T-helper 2 cell treated with Interferon-gamma antibody and Interleukin-4, amounts not matched to agents 5 μg/mL and 100 μg/mL, for 36 hours (primary cell): Measurements from ENCODE around the gene CACNA1C.

ENCODE experiments used
- DNase-seq: peaks from one replicate; pipeline ENCODE4 v3.0.0; 2021; ENCODE audit warnings: low spot score
- H3K27ac Mint-ChIP-seq: one replicate; pipeline ENCODE4 v1.8.0; 2021; ENCODE audit warnings: mild to moderate bottlenecking, mixed read lengths
- H3K27me3 Mint-ChIP-seq: one replicate; pipeline ENCODE4 v1.8.0; 2021; ENCODE audit warnings: low read depth, mixed read lengths
- H3K36me3 Mint-ChIP-seq: one replicate; pipeline ENCODE4 v1.8.0; 2021; ENCODE audit warnings: low read depth, mixed read lengths
- H3K4me1 Mint-ChIP-seq: one replicate; pipeline ENCODE4 v1.8.0; 2021; ENCODE audit warnings: low read depth, mixed read lengths
- H3K4me3 Mint-ChIP-seq: one replicate; pipeline ENCODE4 v1.8.0; 2022; ENCODE audit warnings: mild to moderate bottlenecking, moderate library complexity, mixed read lengths
- H3K9me3 Mint-ChIP-seq: one replicate; pipeline ENCODE4 v1.8.0; 2021; ENCODE audit warnings: mixed read lengths

CACNA1C gene

DNA sequence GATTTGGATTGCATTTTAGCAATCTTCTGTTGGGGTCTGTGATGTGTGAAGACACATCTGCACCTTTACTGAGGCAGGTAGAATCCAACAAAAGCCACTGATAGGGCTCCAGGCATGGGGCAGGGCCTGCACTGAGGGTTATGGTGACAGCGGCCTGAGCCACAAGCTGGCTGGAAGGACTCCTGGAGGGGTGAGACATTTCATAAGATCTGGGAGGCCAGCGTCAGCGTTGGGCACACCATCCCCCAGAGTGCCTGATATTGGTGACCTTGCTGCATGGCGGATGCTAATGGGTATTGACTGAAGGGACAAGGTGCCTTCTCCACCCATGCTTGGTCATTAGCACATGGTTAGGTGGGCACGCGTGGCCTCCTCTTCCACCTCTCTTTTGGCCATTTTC is 187.6 kb downstream of the CACNA1C start:
- H3K36me3 Mint-ChIP-seq = no peaks in the 10 kb centered on the region
- H3K9me3 Mint-ChIP-seq = no peaks in the 10 kb centered on the region
- no peaks in the 10 kb centered on the region for H3K27me3 Mint-ChIP-seq
- no peak overlapping the region for H3K27ac Mint-ChIP-seq
- no peak overlapping the region for H3K4me3 Mint-ChIP-seq
- peaks cover 2% of the 10 kb centered on the region for H3K4me1 Mint-ChIP-seq
- no peak for DNase-seq

DNA sequence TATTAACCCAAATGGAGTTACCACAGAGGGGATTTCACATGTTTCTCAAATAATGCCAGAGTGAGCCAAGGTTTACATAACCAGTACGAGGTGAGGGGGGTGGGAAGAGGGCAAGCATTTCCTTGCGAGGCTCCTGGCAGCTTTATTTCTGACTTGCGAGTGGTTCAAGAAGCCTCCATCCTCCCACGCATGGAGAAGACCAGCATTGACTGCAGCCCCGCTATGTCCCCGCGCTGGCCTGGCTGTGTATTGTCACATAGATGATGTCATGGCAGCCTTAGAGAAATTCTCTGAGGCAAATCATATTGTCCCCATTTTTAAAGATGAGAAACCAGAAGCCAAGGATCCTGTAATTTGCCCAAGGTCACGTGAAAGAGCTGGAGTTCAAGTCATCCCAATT is 188.2 kb downstream of the CACNA1C start:
- Mint-ChIP-seq H3K9me3 (no peaks in the 10 kb centered on the region), H3K4me3 (no peak overlapping the region), H3K36me3 (no peaks in the 10 kb centered on the region), H3K27ac (no peak overlapping the region), H3K27me3 (no peaks in the 10 kb centered on the region), H3K4me1 (peaks cover 2% of the 10 kb centered on the region)
- DNase-seq = no peak

DNA sequence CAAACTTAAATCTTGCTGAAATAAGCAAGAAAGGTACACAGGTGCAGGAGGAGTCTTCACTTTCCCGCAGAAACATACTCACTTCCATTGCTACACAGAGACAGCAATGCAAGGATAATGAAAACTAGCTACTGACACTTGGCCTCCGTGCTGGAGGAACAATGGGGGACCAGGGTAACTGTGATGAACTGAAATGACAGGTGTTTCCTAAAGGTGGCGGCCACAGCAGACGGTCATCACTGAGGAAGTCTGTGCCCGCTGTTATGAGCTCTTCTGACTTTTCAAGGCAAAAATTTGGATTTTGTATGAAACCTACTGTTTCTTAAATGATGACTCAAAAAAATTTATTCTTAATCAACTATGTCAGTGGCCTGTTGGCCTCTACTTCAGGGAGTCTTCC is 189.4 kb downstream of the CACNA1C start:
- H3K4me3 Mint-ChIP-seq = no peak overlapping the region
- H3K36me3 Mint-ChIP-seq = no peaks in the 10 kb centered on the region
- DNase-seq = no peak
- no peak overlapping the region for H3K27ac Mint-ChIP-seq
- H3K27me3 Mint-ChIP-seq = no peaks in the 10 kb centered on the region
- H3K4me1 Mint-ChIP-seq = peaks cover 2% of the 10 kb centered on the region
- no peaks in the 10 kb centered on the region for H3K9me3 Mint-ChIP-seq

DNA sequence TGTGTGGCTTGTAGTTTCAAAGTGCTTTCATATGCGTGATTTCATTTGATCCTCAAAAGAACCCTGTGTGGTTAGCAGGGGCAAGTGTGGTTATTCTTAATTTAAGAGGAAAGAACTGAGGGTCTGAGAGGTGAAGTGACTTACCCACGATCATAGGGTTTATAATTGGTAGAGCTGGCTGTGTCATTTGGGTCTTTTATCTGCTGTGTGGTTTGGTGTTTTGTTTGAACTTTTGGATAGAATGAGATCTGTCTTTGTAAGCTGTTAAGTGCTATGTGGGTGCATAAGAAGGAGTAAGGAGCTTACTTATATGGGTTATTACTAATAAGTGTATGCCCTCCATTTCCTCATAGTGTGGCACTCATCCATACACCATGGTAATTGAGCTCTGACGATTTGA is 190.0 kb downstream of the CACNA1C start:
- Mint-ChIP-seq H3K4me3 (no peak overlapping the region), H3K27ac (no peak overlapping the region), H3K27me3 (no peaks in the 10 kb centered on the region), H3K36me3 (no peaks in the 10 kb centered on the region), H3K4me1 (peaks cover 2% of the 10 kb centered on the region), H3K9me3 (no peaks in the 10 kb centered on the region)
- DNase-seq = no peak

DNA sequence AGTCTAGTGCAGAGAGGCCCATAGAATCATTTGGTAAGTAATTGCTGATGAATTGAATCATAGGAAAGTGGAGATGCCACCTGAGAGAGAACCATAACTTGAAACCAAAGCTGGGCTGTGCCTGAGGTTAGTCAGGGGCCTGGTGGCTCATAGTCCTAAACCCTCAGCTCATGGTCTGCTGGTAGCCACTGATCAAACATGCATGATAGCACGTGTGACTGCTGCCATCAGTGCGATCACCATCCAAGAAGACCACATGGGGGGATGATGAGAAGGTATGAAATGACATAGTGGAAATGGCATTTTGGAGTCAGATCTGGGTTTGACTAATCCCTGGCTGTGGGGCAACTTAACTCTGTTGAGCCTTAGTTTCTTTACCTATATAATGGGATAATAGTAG is 190.5 kb downstream of the CACNA1C start:
- Mint-ChIP-seq H3K9me3 (no peaks in the 10 kb centered on the region), H3K27me3 (no peaks in the 10 kb centered on the region), H3K4me3 (no peak overlapping the region), H3K36me3 (no peaks in the 10 kb centered on the region), H3K4me1 (peaks cover 2% of the 10 kb centered on the region), H3K27ac (no peak overlapping the region)
- DNase-seq = no peak

DNA sequence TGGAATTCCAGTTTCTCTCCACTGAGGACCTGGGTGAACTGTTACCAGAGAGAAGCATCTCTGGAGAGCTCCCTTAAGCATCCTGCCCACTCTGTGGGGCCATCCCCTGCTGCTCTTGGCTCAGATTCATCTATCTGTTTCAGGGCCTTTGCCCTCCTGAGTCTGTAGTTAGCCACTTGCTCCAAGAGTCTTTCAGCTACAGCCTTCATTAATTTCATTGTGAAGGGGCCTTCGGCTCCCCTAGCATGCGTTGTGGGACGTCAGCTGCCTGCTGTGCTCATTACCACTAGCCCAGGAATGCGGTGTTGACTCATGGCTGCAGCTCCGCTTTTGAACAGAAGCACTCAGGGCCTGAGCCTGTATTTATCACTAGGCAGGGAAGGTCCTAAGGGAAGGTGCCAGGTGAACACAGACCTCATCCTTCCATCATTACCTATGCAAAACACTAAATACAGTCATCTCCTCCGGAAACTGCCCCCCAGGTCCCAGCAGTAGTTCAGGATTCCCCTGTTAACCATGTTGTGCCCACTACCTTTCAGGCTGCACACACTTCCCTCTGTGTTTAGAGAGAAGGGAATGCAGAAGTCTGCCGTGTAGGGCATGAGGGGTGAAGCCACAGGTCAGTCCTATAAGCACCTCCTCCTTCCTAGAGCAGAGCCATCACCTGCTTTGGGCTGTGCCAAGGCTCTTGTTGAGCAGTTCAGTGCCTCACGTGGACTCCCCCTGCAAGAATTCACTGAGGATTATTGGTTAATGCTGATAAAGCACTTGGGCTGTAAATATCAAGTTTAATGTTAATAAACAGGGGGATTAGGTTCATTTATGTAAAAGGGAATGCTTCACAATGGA is 191.4 kb downstream of the CACNA1C start:
- H3K4me3 Mint-ChIP-seq = no peak overlapping the region
- H3K27ac Mint-ChIP-seq = no peak overlapping the region
- H3K27me3 Mint-ChIP-seq = no peaks in the 10 kb centered on the region
- no peak for DNase-seq
- peaks cover 2% of the 10 kb centered on the region for H3K4me1 Mint-ChIP-seq
- H3K36me3 Mint-ChIP-seq = no peaks in the 10 kb centered on the region
- no peaks in the 10 kb centered on the region for H3K9me3 Mint-ChIP-seq

DNA sequence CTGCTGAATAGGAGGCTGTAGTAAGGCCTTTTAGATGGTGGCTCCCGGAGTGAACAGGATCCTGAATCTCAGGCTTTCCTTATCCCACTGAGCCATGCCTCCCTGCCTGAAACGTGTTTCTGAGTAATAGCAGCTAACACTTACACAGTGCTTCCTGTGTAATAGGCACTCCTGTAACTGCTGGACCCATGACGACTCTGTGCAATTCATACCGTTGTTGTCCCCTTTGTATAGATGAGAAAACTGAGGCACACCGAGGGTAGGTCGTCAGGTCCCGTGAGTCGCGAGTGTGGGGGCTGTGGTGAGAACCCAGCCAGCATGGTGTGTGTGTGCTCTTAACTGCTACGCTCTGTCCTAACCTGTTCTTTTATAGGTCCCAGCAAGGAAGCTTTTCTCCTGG is 193.6 kb downstream of the CACNA1C start:
- Mint-ChIP-seq H3K27me3 (no peaks in the 10 kb centered on the region), H3K36me3 (no peaks in the 10 kb centered on the region), H3K4me1 (peaks cover 2% of the 10 kb centered on the region), H3K9me3 (no peaks in the 10 kb centered on the region), H3K27ac (no peak overlapping the region), H3K4me3 (no peak overlapping the region)
- DNase-seq = no peak

DNA sequence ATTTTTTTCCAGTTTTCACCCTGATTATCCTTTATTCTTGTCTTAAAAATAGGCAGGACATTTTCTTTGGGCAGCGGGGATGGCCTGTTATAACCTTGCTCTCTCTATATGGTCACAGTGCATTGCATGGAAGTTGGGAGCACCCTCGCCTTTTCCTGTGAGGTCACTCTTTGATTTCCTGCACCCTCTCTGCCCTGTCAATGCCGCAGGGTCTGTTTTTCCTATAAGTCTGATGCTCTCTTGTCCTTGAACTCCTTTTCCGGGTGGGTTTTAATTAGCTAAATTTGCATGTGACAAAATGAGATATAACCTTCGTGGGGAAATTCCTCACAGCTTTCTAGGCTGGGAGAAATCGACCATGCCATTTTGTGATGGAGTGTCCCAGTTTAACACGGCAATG is 194.3 kb downstream of the CACNA1C start:
- DNase-seq = no peak
- H3K36me3 Mint-ChIP-seq = no peaks in the 10 kb centered on the region
- no peaks in the 10 kb centered on the region for H3K27me3 Mint-ChIP-seq
- H3K27ac Mint-ChIP-seq = no peak overlapping the region
- no peak overlapping the region for H3K4me3 Mint-ChIP-seq
- no peaks in the 10 kb centered on the region for H3K9me3 Mint-ChIP-seq
- H3K4me1 Mint-ChIP-seq = peaks cover 2% of the 10 kb centered on the region

DNA sequence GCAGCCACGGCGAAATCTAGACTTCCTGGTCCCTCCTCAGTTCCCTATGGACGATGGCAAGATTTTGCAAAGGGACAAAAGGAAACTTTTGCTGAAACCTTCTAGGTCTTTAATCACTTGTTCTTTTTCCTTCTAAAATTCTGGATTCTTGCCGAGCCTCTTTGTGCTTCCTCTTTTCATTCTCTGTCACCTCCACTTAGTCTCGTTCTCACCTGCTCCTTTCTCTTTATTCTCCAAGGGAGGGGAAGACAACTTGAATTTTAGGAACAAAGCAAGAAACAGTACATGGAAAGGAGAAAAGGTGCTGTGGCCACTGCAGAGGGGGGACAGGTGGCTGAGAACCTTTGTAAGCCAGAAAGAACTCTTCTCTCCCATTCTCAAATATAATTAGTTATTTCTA is 194.8 kb downstream of the CACNA1C start:
- no peak overlapping the region for H3K27ac Mint-ChIP-seq
- DNase-seq = no peak
- no peak overlapping the region for H3K4me3 Mint-ChIP-seq
- peaks cover 2% of the 10 kb centered on the region for H3K4me1 Mint-ChIP-seq
- H3K9me3 Mint-ChIP-seq = no peaks in the 10 kb centered on the region
- no peaks in the 10 kb centered on the region for H3K36me3 Mint-ChIP-seq
- H3K27me3 Mint-ChIP-seq = peaks cover 3% of the 10 kb centered on the region

DNA sequence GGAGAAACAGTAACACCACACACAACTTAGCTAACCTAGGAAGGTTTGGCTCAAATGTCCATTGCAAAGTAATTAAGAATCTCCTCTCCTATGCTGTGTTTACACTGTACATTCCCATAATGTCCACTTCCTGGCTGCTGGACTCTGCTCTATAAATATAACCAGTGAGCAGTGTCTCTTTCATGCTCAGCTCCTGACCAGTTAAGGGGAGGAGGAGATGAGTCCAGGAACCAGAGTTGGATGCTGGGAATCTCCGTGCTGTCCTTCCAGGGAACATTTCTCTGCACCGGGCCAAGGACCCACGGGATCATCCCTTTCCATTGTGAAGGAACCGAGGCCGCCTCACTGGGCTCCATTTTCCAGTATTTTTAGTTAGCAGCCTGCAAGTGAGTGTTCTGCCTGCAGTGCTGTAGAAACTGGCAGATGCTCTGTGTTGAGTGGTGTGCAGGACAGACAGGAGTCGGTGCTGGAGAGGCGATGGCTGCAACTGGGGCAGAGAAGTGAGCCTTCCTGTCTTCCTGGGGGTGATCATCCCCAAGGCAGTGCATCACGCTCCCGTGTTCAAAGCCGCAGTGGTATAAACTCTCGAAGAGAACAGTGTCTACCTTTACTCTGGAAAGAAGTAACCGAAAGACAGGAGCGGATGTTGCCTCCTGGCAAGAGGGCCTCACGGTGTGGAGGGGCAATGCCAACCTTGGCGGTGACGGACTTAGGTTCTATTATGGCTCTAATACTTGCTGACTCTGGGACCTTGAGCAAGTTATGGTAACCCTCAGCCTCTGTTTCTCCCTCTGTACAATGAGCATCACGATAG is 195.5 kb downstream of the CACNA1C start:
- DNase-seq = no peak
- H3K4me1 Mint-ChIP-seq = no peaks in the 10 kb centered on the region
- H3K36me3 Mint-ChIP-seq = no peaks in the 10 kb centered on the region
- peaks cover 3% of the 10 kb centered on the region for H3K27me3 Mint-ChIP-seq
- H3K9me3 Mint-ChIP-seq = no peaks in the 10 kb centered on the region
- no peak overlapping the region for H3K4me3 Mint-ChIP-seq
- no peak overlapping the region for H3K27ac Mint-ChIP-seq

DNA sequence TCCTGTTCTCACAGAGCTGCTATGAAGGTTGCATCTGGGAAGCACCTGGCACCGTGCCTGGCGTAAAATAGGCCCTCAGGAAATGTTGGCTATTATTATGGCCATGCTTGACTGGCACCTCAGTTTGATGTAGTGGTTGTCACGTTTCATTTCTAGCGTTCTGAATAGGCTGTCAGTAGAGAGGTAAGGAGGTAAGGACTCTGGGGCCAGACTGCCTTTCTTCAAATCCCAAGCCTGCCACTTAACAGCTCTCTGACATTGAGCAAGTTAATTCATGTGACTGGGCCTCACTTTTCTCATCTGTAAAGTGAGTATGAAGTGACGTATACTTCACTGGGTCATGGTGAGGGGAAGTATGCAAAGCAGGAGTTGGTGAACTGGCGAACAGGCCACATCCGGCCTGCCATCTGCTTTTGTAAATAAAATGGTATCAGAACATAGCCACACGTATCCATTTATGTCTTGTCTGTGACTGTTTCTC is 196.2 kb downstream of the CACNA1C start:
- no peaks in the 10 kb centered on the region for H3K36me3 Mint-ChIP-seq
- H3K27me3 Mint-ChIP-seq = peaks cover 3% of the 10 kb centered on the region
- H3K4me1 Mint-ChIP-seq = no peaks in the 10 kb centered on the region
- no peak for DNase-seq
- no peak overlapping the region for H3K27ac Mint-ChIP-seq
- no peak overlapping the region for H3K4me3 Mint-ChIP-seq
- no peaks in the 10 kb centered on the region for H3K9me3 Mint-ChIP-seq

DNA sequence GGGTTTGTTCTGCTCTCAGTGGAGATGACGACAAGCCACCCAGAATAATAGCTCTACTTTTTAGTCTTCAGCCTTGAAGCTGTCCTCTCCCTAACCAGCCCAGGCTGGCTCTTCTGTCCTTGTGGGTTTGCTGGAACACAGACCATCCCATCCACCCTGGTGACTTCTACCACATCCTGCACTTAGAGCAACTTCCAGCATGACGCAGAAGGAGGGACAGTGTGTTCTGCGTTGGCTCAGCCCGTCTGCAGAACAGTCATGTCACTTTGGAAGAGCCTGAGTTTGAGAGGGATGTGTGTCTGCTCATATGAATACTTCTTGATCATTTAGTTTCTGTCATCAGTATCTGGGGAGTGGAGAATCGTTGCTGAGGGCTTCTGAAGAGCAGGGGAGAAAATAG is 198.0 kb downstream of the CACNA1C start:
- Mint-ChIP-seq H3K27me3 (peaks cover 3% of the 10 kb centered on the region), H3K27ac (no peak overlapping the region), H3K4me1 (no peaks in the 10 kb centered on the region), H3K36me3 (no peaks in the 10 kb centered on the region), H3K9me3 (peaks cover 6% of the 10 kb centered on the region), H3K4me3 (no peak overlapping the region)
- DNase-seq = no peak

DNA sequence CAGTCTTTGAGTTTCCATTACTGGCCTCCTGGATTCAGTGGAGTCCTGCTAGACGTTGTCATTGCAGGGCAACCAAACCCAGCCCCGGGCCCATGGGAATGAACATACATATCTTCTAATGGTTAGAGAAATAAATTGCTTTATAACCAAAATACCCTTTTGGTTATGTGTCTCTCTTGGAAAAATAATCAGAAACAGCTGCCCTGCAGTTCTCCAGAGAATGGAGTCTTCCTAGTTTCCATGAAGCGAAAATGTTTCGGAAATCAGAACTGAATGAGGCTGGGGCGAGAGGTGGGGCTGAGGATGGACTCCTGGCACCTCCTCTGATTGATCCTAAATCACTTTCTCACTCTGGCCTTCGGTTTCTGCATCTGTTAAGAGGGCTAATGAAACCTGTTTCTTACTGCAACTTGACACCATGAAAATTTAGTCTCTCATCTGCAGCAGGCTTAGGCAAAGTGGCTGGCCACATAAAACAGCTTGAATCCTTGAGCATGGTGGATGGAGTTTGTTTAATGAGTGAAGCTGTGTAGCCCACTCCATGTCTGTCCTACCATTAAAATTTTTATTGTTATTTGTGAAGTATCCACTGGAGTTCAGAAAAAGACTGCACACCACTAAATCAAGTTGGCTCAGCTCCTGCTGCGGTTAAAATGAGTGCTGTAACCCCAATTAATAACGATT is 198.9 kb downstream of the CACNA1C start:
- no peak for DNase-seq
- H3K4me3 Mint-ChIP-seq = no peak overlapping the region
- H3K36me3 Mint-ChIP-seq = no peaks in the 10 kb centered on the region
- H3K27me3 Mint-ChIP-seq = peaks cover 3% of the 10 kb centered on the region
- H3K27ac Mint-ChIP-seq = no peak overlapping the region
- H3K4me1 Mint-ChIP-seq = no peaks in the 10 kb centered on the region
- H3K9me3 Mint-ChIP-seq = peaks cover 9% of the 10 kb centered on the region

DNA sequence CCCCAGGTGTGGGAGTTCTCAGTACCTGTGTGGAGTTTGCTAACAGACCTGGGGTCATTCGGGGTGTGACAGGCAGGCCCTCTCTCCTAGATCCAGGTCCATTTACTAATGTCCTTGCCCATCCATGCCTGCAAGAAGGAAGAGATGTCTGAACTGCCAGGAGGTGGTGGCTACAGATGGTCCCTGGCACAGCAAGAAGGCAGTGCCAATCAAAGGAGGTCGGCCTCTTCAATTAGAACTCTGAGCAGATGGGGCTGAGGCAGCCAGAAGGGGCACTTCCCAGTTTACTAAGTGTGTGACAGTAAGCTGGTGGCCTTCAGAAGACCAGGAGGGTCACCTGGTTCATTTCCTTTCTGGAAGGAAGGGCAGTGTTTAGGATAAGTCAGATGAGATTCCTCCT is 202.5 kb downstream of the CACNA1C start:
- H3K9me3 Mint-ChIP-seq = peaks cover 9% of the 10 kb centered on the region
- DNase-seq = no peak
- peaks cover 4% of the 10 kb centered on the region for H3K4me1 Mint-ChIP-seq
- H3K4me3 Mint-ChIP-seq = no peak overlapping the region
- H3K27me3 Mint-ChIP-seq = peaks cover 5% of the 10 kb centered on the region
- H3K36me3 Mint-ChIP-seq = no peaks in the 10 kb centered on the region
- no peak overlapping the region for H3K27ac Mint-ChIP-seq
